Measurements from ENCODE around the gene IFNAR2. TPM values are rescaled to one million over a fixed set of nuclear protein-coding genes. Genes with fewer than 3 reads are reported as not detected.
"Not testable (repeated sequence)": the region's sequence is repeated elsewhere in the genome, so short reads cannot be mapped to it uniquely, and the experiment has no call there.

The IFNAR2 gene
- total RNA-seq, 4 donors from 2014 or later, result 3.3 to 6.5 (median 3.8) TPM

GRCh38 chr21:33237486-33237885 lies 7.7 kb downstream of the IFNAR2 start:
- 91% methylated on average over 3 of the region's 3 CpGs for WGBS
- DNase-seq (ENCODE audit: low spot score in 2 of 2), result no peak
- H3K4me1 ChIP-seq, result no peaks in the 10 kb centered on the region
- no peak for TF ChIP-seq POLR2AphosphoS5 (IDR thresholded peaks at IDR 0.05)
- TF ChIP-seq POLR2A (IDR thresholded peaks at IDR 0.05), result no peak
- no peak for TF ChIP-seq EP300 (IDR thresholded peaks at IDR 0.05)
- TF ChIP-seq, protein P1, sequence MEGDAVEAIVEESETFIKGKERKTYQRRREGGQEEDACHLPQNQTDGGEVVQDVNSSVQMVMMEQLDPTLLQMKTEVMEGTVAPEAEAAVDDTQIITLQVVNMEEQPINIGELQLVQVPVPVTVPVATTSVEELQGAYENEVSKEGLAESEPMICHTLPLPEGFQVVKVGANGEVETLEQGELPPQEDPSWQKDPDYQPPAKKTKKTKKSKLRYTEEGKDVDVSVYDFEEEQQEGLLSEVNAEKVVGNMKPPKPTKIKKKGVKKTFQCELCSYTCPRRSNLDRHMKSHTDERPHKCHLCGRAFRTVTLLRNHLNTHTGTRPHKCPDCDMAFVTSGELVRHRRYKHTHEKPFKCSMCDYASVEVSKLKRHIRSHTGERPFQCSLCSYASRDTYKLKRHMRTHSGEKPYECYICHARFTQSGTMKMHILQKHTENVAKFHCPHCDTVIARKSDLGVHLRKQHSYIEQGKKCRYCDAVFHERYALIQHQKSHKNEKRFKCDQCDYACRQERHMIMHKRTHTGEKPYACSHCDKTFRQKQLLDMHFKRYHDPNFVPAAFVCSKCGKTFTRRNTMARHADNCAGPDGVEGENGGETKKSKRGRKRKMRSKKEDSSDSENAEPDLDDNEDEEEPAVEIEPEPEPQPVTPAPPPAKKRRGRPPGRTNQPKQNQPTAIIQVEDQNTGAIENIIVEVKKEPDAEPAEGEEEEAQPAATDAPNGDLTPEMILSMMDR (IDR thresholded peaks at IDR 0.05), result no peak
- no peaks in the 10 kb centered on the region for H3K9me3 ChIP-seq
- no peak overlapping the region for H3K27ac ChIP-seq
- no peaks in the 10 kb centered on the region for H3K27me3 ChIP-seq
- no peaks in the 10 kb centered on the region for H3K36me3 ChIP-seq
- H3K4me3 ChIP-seq, result no peak overlapping the region

GRCh38 chr21:33238146-33238545 lies 8.4 kb downstream of the IFNAR2 start:
- 84% methylated on average over 4 of the region's 4 CpGs for WGBS
- no peaks in the 10 kb centered on the region for H3K36me3 ChIP-seq
- no peaks in the 10 kb centered on the region for H3K27me3 ChIP-seq
- no peaks in the 10 kb centered on the region for H3K9me3 ChIP-seq
- no peak for DNase-seq (ENCODE audit: low spot score in 2 of 2)
- H3K27ac ChIP-seq, result no peak overlapping the region
- TF ChIP-seq, protein P1 (IDR thresholded peaks at IDR 0.05), result no peak
- TF ChIP-seq EP300 (IDR thresholded peaks at IDR 0.05) (no peak), POLR2AphosphoS5 (IDR thresholded peaks at IDR 0.05) (no peak), POLR2A (IDR thresholded peaks at IDR 0.05) (no peak)
- no peaks in the 10 kb centered on the region for H3K4me1 ChIP-seq
- no peak overlapping the region for H3K4me3 ChIP-seq

DNA sequence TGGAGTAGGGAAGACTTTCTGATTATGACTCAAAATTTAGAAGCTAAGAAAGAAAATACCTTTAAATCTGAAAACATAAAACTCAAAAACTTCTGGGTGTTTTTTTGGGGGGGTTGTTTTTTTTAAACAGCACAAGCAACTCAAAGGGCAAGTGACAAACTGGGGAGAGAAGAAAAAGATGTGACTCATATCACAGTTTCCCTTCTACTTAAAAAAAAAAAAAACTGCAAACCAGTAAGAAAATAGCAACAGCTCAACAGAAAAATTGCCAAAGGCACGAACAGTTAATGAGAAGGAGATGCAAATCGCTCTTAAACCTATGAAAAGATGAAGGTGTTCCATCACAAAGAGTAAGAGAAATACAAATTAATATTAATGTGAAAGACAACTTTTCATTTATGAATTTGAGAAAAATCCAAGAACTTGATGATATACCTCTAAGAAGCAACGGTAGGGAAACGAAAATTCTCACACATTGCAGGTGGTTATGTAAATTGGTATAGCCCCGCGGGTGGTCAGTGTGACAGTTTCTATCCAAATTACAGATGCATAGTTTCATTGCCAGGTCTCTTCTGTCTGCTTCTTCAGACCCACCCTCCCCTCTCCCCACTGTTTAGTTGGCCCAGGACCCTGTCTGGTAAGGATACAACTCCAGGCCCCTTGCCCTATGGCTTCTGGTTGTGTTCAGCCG lies 9.0 kb downstream of the IFNAR2 start:
- no peak for DNase-seq (ENCODE audit: low spot score in 2 of 2)

DNA sequence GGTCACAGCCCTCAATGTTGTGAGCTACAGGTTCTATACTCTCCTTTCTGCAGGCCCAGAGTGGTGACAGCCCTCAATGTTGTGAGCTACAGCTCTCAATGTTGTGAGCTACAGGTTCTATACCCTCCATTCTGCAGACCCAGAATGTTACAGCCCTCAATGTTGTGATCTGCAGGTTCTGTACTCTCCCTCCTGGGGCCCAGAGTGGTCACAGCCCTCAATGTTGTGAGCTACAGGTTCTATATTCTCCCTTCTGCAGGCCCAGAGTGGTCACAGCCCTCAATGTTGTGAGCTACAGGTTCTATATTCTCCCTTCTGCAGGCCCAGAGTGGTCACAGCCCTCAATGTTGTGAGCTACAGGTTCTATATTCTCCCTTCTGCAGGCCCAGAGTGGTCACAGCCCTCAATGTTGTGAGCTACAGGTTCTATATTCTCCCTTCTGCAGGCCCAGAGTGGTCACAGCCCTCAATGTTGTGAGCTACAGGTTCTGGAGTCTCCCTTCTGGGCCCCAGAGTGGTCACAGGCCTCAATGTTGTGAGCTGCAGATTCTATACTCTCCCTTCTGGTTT lies 9.9 kb downstream of the IFNAR2 start:
- not testable (repeated sequence) for H3K27ac ChIP-seq; H3K36me3 ChIP-seq; H3K9me3 ChIP-seq; H3K4me3 ChIP-seq; DNase-seq (ENCODE audit: low spot score in 2 of 2); H3K4me1 ChIP-seq; H3K27me3 ChIP-seq

More for the DNA sequence above, 9.0 kb downstream of the IFNAR2 start:
- TF ChIP-seq, protein P1 (IDR thresholded peaks at IDR 0.05), result no peak
- no peak for TF ChIP-seq POLR2AphosphoS5 (IDR thresholded peaks at IDR 0.05)
- no peak for TF ChIP-seq EP300 (IDR thresholded peaks at IDR 0.05)
- TF ChIP-seq POLR2A (IDR thresholded peaks at IDR 0.05), result no peak
- 80% methylated on average over 7 of the region's 7 CpGs for WGBS
- H3K27ac ChIP-seq, result no peak overlapping the region
- no peaks in the 10 kb centered on the region for H3K27me3 ChIP-seq
- H3K4me1 ChIP-seq, result no peaks in the 10 kb centered on the region
- H3K9me3 ChIP-seq, result no peaks in the 10 kb centered on the region
- H3K36me3 ChIP-seq, result no peaks in the 10 kb centered on the region
- H3K4me3 ChIP-seq, result no peak overlapping the region

GRCh38 chr21:33240404-33240803 lies 10.7 kb downstream of the IFNAR2 start:
- Histone ChIP-seq H3K27me3 (no peaks in the 10 kb centered on the region), H3K36me3 (peaks cover 9% of the 10 kb centered on the region), H3K4me1 (peaks cover 6% of the 10 kb centered on the region), H3K4me3 (no peak overlapping the region), H3K27ac (no peak overlapping the region), H3K9me3 (no peaks in the 10 kb centered on the region)
- WGBS, result 100% methylated on average over 2 of the region's 2 CpGs
- TF ChIP-seq, protein P1 (IDR thresholded peaks at IDR 0.05), result no peak
- TF ChIP-seq POLR2AphosphoS5 (IDR thresholded peaks at IDR 0.05) (no peak), POLR2A (IDR thresholded peaks at IDR 0.05) (no peak), EP300 (IDR thresholded peaks at IDR 0.05) (no peak)
- DNase-seq (ENCODE audit: low spot score in 2 of 2), result no peak

All from suprapubic skin (tissue), 4 donors.